H1 (cell line): Measurements from ENCODE around the gene BRIP1. TPM values are rescaled to one million over a fixed set of nuclear protein-coding genes. Genes with fewer than 3 reads are reported as not detected.

ENCODE experiments used
- CTCF ChIA-PET: fragments of 300-600 bp; sonication (Branson Sonifier 250); formaldehyde crosslinking; loops from one replicate; lab custom pipeline; 2021; ENCODE audit not compliant: partially characterized antibody; lab: Charles Lee
- POLR2A ChIA-PET: fragments of 300-600 bp; sonication (Branson Sonifier 250); formaldehyde crosslinking; loops from one replicate; lab custom pipeline; 2021; ENCODE audit warnings: inconsistent platforms; ENCODE audit not compliant: partially characterized antibody; lab: Charles Lee
- DNase-seq, 2 experiments: peaks; one replicate each; pipeline versions ENCODE4 v3.0.0 to v3.0.0-alpha.2; 2010 to 2022; ENCODE audit warnings: low spot score in 2 of 2, low read depth in 1 of 2, mixed read lengths in 1 of 2
- FAIRE-seq: peaks from 2 replicates; lab custom pipeline; 2011; peaks lifted over from hg19 to GRCh38; lab: Jason Lieb, UNC
- H2AFZ ChIP-seq: 2 replicates; pipeline ENCODE4 v1.8.1; 2012; ENCODE audit warnings: low read length, inconsistent platforms
- H2AK5ac ChIP-seq: 2 replicates; pipeline ENCODE4 v1.6.1; 2013; ENCODE audit warnings: low read depth, low read length
- H2BK120ac ChIP-seq: replicated peaks from 2 replicates; pipeline ENCODE3; 2013; ENCODE audit warnings: low read depth, low read length, inconsistent platforms
- H2BK12ac ChIP-seq: 2 replicates; pipeline ENCODE4 v1.6.1; 2013; ENCODE audit warnings: low read depth, low read length
- H2BK15ac ChIP-seq: 2 replicates; pipeline ENCODE4 v1.6.1; 2013; ENCODE audit warnings: low read length
- H2BK20ac ChIP-seq: 2 replicates; pipeline ENCODE4 v1.6.1; 2013; ENCODE audit warnings: low read length
- H2BK5ac ChIP-seq: 2 replicates; pipeline ENCODE4 v1.6.1; 2013; ENCODE audit warnings: low read depth, low read length
- H3K14ac ChIP-seq: 2 replicates; pipeline ENCODE4 v1.6.1; 2013; ENCODE audit warnings: inconsistent platforms; ENCODE audit not compliant: insufficient read length
- H3K18ac ChIP-seq: 2 replicates; pipeline ENCODE4 v1.6.1; 2013; ENCODE audit warnings: low read length; ENCODE audit errors: extremely low read depth
- H3K23ac ChIP-seq: 2 replicates; pipeline ENCODE4 v1.6.1; 2013; ENCODE audit warnings: inconsistent platforms; ENCODE audit not compliant: insufficient read length
- H3K23me2 ChIP-seq: 2 replicates; pipeline ENCODE4 v1.6.1; 2013; ENCODE audit warnings: low read depth, low read length
- H3K27ac ChIP-seq: 2 replicates; pipeline ENCODE4 v1.6.1; 2011; ENCODE audit warnings: low read depth, low read length, inconsistent platforms
- H3K27me3 ChIP-seq, 4 experiments: replicated peaks in 1 of 4; 1 replicate in 1 of 4; 2 replicates in 3 of 4; pipeline versions ENCODE4 v1.6.1 to v1.8.1; 2011 to 2013; ENCODE audit warnings: low read length in 3 of 4, mild to moderate bottlenecking in 3 of 4, inconsistent platforms in 2 of 4, mixed read lengths in 2 of 4, moderate library complexity in 1 of 4; ENCODE audit not compliant: control insufficient read depth in 3 of 4, insufficient read depth in 3 of 4; ENCODE audit errors: extremely low read depth in 1 of 4
- H3K36me3 ChIP-seq, 4 experiments: 2 replicates each; pipeline versions ENCODE4 v1.6.1 to v1.8.1; 2011 to 2013; ENCODE audit warnings: mild to moderate bottlenecking in 4 of 4, low read length in 3 of 4, moderate library complexity in 2 of 4, control low read depth in 1 of 4, inconsistent platforms in 1 of 4; ENCODE audit not compliant: insufficient read depth in 4 of 4, control insufficient read depth in 2 of 4
- H3K4ac ChIP-seq: replicated peaks from 2 replicates; pipeline ENCODE3; 2013; ENCODE audit warnings: low read length, low read depth, mixed read lengths, inconsistent platforms; ENCODE audit not compliant: insufficient read length
- H3K4me1 ChIP-seq, 4 experiments: replicated peaks in 1 of 4; 1 replicate in 1 of 4; 2 replicates in 3 of 4; pipeline versions ENCODE4 v1.6.1 to v1.8.1; 2011 to 2013; ENCODE audit warnings: low read length in 3 of 4, inconsistent platforms in 2 of 4, mixed read lengths in 1 of 4; ENCODE audit not compliant: insufficient read depth in 4 of 4, control insufficient read depth in 3 of 4
- H3K4me2 ChIP-seq, 2 experiments: 2 replicates each; pipeline versions ENCODE4 v1.6.1 to v1.8.1; 2011 to 2013; ENCODE audit warnings: low read depth in 2 of 2, low read length in 2 of 2, control low read depth in 1 of 2, inconsistent platforms in 1 of 2, mild to moderate bottlenecking in 1 of 2; ENCODE audit not compliant: insufficient read depth in 1 of 2
- H3K4me3 ChIP-seq, 4 experiments: fragments of 200-600, 300-600 bp in 1 of 4; sonication (generic), shearing (Covaris generic), sonication (Bioruptor Twin) in 1 of 4; 2 replicates each; pipeline versions ENCODE4 v1.5.1 to v1.8.1; 2011 to 2016; ENCODE audit warnings: low read length in 4 of 4, low read depth in 3 of 4, control low read depth in 2 of 4, inconsistent platforms in 2 of 4, mild to moderate bottlenecking in 2 of 4, mixed read lengths in 1 of 4, moderate library complexity in 1 of 4; ENCODE audit not compliant: insufficient read depth in 2 of 4; ENCODE audit errors: extremely low read depth in 1 of 4
- H3K56ac ChIP-seq: replicated peaks from 2 replicates; pipeline ENCODE3; 2013; ENCODE audit warnings: low read depth, mild to moderate bottlenecking, mixed read lengths, low read length, inconsistent platforms; ENCODE audit not compliant: insufficient read length
- H3K79me1 ChIP-seq: 2 replicates; pipeline ENCODE4 v1.6.1; 2013; ENCODE audit warnings: low read depth, low read length, control low read depth
- H3K79me2 ChIP-seq, 2 experiments: 2 replicates each; pipeline versions ENCODE4 v1.6.1 to v1.8.1; 2012 to 2013; ENCODE audit warnings: low read length in 2 of 2, mild to moderate bottlenecking in 2 of 2, inconsistent platforms in 1 of 2; ENCODE audit not compliant: insufficient read depth in 2 of 2, control insufficient read depth in 1 of 2
- H3K9ac ChIP-seq, 4 experiments: replicated peaks in 1 of 4; 1 replicate in 1 of 4; 2 replicates in 3 of 4; pipeline versions ENCODE4 v1.6.1 to v1.8.1; 2011 to 2013; ENCODE audit warnings: low read depth in 3 of 4, low read length in 3 of 4, control low read depth in 2 of 4, mild to moderate bottlenecking in 2 of 4, moderate library complexity in 2 of 4, inconsistent platforms in 1 of 4; ENCODE audit errors: extremely low read depth in 1 of 4
- H3K9me3 ChIP-seq, 2 experiments: 2 replicates each; pipeline versions ENCODE4 v1.6.1 to v1.8.1; 2012 to 2013; ENCODE audit warnings: mild to moderate bottlenecking in 2 of 2, moderate library complexity in 2 of 2, control low read depth in 1 of 2, inconsistent platforms in 1 of 2, low read depth in 1 of 2, low read length in 1 of 2, mixed read lengths in 1 of 2; ENCODE audit not compliant: insufficient read depth in 2 of 2
- H4K20me1 ChIP-seq, 2 experiments: replicated peaks in 1 of 2; 2 replicates each; pipeline versions ENCODE3 to v1.8.1; 2011 to 2013; ENCODE audit warnings: inconsistent platforms in 2 of 2, low read length in 2 of 2, mild to moderate bottlenecking in 1 of 2; ENCODE audit not compliant: insufficient read depth in 2 of 2, control insufficient read depth in 1 of 2
- H4K5ac ChIP-seq: 2 replicates; pipeline ENCODE4 v1.6.1; 2013; ENCODE audit warnings: low read length, low read depth, mixed read lengths, inconsistent platforms; ENCODE audit not compliant: insufficient read length
- H4K8ac ChIP-seq: 2 replicates; pipeline ENCODE4 v1.8.0; 2013; ENCODE audit warnings: mild to moderate bottlenecking, moderate library complexity, low read length, inconsistent platforms; ENCODE audit not compliant: insufficient read depth; ENCODE audit errors: extremely low read depth
- H4K91ac ChIP-seq: replicated peaks from 2 replicates; pipeline ENCODE3; 2013; ENCODE audit warnings: low read length, mixed read lengths, inconsistent platforms; ENCODE audit not compliant: insufficient read length
- ATF2 ChIP-seq: IDR thresholded peaks from 2 replicates; pipeline ENCODE4 v1.6.1; 2012; ENCODE audit warnings: low read length, inconsistent platforms
- CBX5 ChIP-seq: fragments of 300-800, 300-1000 bp; sonication (generic); IDR thresholded peaks from 2 replicates; pipeline ENCODE4 v1.7.1; 2016; ENCODE audit warnings: antibody characterized with exemption, low read length, low read depth
- EGR1 ChIP-seq: IDR thresholded peaks from 2 replicates; pipeline ENCODE4 v1.6.1; 2011; ENCODE audit warnings: low read depth, low read length, borderline replicate concordance
- KDM5A ChIP-seq: fragments of 200-600 bp; IDR thresholded peaks from 2 replicates; pipeline ENCODE4 v1.7.1; 2012; ENCODE audit warnings: mild to moderate bottlenecking, low read length, inconsistent platforms, mixed read lengths
- MAFK ChIP-seq: IDR thresholded peaks from 2 replicates; pipeline ENCODE4 v1.6.1; 2012; ENCODE audit warnings: low read depth, mild to moderate bottlenecking, improper control_type of control experiment, low read length
- POLR2A ChIP-seq, 2 experiments: IDR thresholded peaks; 1 replicate in 1 of 2; 2 replicates in 1 of 2; pipeline ENCODE4 v1.6.1; 2011; ENCODE audit warnings: low read depth in 2 of 2, low read length in 2 of 2, mild to moderate bottlenecking in 2 of 2; ENCODE audit errors: control extremely low read depth in 1 of 2
- RAD21 ChIP-seq, 2 experiments: IDR thresholded peaks in 1 of 2; conservative IDR thresholded peaks in 1 of 2; 2 replicates each; pipeline ENCODE4 v1.6.1; 2011; ENCODE audit warnings: low read depth in 2 of 2, low read length in 2 of 2, improper control_type of control experiment in 1 of 2, inconsistent platforms in 1 of 2, mild to moderate bottlenecking in 1 of 2, moderate library complexity in 1 of 2
- SUZ12 ChIP-seq: fragments of 200-600 bp; sonication (generic); IDR thresholded peaks from 2 replicates; pipeline ENCODE4 v1.6.1; 2012; ENCODE audit warnings: mild to moderate bottlenecking, inconsistent platforms, low read length, moderate library complexity, mixed read lengths
- TBP ChIP-seq: IDR thresholded peaks from 2 replicates; pipeline ENCODE4 v1.6.1; 2011; ENCODE audit warnings: low read depth, low read length, improper control_type of control experiment
- WGBS, 2 experiments: shearing (Covaris generic) in 1 of 2; methylation state at CpG; one replicate each; pipeline versions ENCODE4 v1.1.6 to v1.1.7; 2013 to 2015; ENCODE audit warnings: low lambda C conversion rate in 2 of 2, mixed read lengths in 2 of 2, inconsistent platforms in 1 of 2, low coverage in 1 of 2, missing lambda C conversion rate in 1 of 2; ENCODE audit not compliant: insufficient replicate concordance in 2 of 2, insufficient coverage in 1 of 2, insufficient read length in 1 of 2; ENCODE audit errors: extremely low coverage in 1 of 2, missing lambda C conversion rate in 1 of 2; 5-methylcytosine and 5-hydroxymethylcytosine counted together
- polyA plus RNA-seq, 7 experiments: library from polyadenylated mRNA; depleted of rRNA in 3 of 7; stranded (reverse) in 5 of 7; unstranded in 2 of 7; fragments of >200 nt in 5 of 7; fragments of 200-250 nt in 2 of 7; gene quantifications; 1 replicate in 5 of 7; 2 replicates in 1 of 7; 4 replicates in 1 of 7; pipeline versions ENCODE4 v1.2.1 to v1.2.3, GENCODE V29; 2011 to 2013; ENCODE audit warnings: missing spikeins in 2 of 7, mixed read lengths in 2 of 7
- total RNA-seq: library from RNA; stranded (reverse); fragmentation: NEBNext Ultra II Directional; extraction: Animal tissue kit (Norgen Biotek cat#: 25700); gene quantifications from 2 replicates; pipeline ENCODE4 v1.2.1, GENCODE V29; 2021

BRIP1 gene
- total and polyA plus RNA-seq, 2 of the 8 experiments (the other 6 are each of a cell fraction or from before 2014, with no cell fraction given), result 5.8 to 19.2 TPM

- Histone ChIP-seq H4K8ac (no peak overlapping the region), H4K91ac (no peak overlapping the region), H3K79me2 (no peaks in the 10 kb centered on the region), H3K4me1 (no peaks in the 10 kb centered on the region), H3K9me3 (0 out of 4 replicates have a peak, but pooled peaks cover 0 to 10% of the 10 kb centered on the region in 2 experiments), H3K18ac (no peak overlapping the region), H2BK120ac (no peak overlapping the region), H2AFZ (no peak overlapping the region), H3K56ac (no peak overlapping the region), H3K4ac (no peak overlapping the region), H3K23ac (no peak overlapping the region), H3K9ac (no peak overlapping the region), H3K27ac (no peak overlapping the region), H3K79me1 (no peaks in the 10 kb centered on the region), H2BK20ac (no peak overlapping the region), H3K27me3 (no peaks in the 10 kb centered on the region), H2BK15ac (no peak overlapping the region), H2BK12ac (no peak overlapping the region), H4K5ac (no peak overlapping the region), H2AK5ac (no peak overlapping the region), H3K4me3 (no peak overlapping the region), H3K14ac (no peak overlapping the region), H2BK5ac (no peak overlapping the region), H4K20me1 (no peaks in the 10 kb centered on the region), H3K4me2 (no peak overlapping the region), H3K36me3 (peaks cover 0 to 28% (median 7%) of the 10 kb centered on the region in 4 experiments; a peak in 4 of 8 replicates), H3K23me2 (no peaks in the 10 kb centered on the region)
- FAIRE-seq (no peak), DNase-seq (no peak)
- CTCF ChIA-PET, result interaction anchor here (0.5 kb wide), 2 partner anchors 363 to 1135 kb away, joined by 3 read pairs; no protein-coding TSS in a partner anchor
- 91% methylated on average over 2 of the region's 2 CpGs; no CpG with 5 or more reads in 1 of the 2 experiments for WGBS, 2 experiments
- POLR2A ChIA-PET, result no interaction called here
- no peak for TF ChIP-seq CBX5
- TF ChIP-seq POLR2A (IDR thresholded peaks at IDR 0.05; ENCODE audit: control extremely low read depth in 1 of 2, low read depth in 2 of 2, low read length in 2 of 2), result no peak
- TF ChIP-seq EGR1, result no peak
- no peak for TF ChIP-seq SUZ12
- no peak for TF ChIP-seq RAD21 (IDR thresholded peaks at IDR 0.05 in 1 of 2, conservative IDR thresholded peaks at IDR 0.05 in 1 of 2; ENCODE audit: low read depth in 2 of 2, low read length in 2 of 2)
- TF ChIP-seq KDM5A, result no peak
- no peak for TF ChIP-seq ATF2
- TF ChIP-seq TBP, result no peak
- TF ChIP-seq MAFK, result no peak
These were observed 88.0 kb downstream of the BRIP1 start for GRCh38 chr17:61775364-61775763.
